Activated CD4-positive, CD25-positive, alpha-beta regulatory T cell treated with anti-CD3 and anti-CD28 coated beads, Interleukin-2, amount 50 U/mL, for 24 hours (primary cell): ENCODE data around the gene SCN1A.
A peak's percentile ranks its signal among the peaks of the same experiment; 100 is the strongest.

ENCODE experiments used
- ATAC-seq, 2 donors: fragments of 150-1000 bp; cut with Tn5 transposase; one replicate each; pipeline ENCODE4 v1.10.0; 2021; ENCODE audit warnings: mild to moderate bottlenecking in 1 of 2, moderate library complexity in 1 of 2

The SCN1A gene

DNA sequence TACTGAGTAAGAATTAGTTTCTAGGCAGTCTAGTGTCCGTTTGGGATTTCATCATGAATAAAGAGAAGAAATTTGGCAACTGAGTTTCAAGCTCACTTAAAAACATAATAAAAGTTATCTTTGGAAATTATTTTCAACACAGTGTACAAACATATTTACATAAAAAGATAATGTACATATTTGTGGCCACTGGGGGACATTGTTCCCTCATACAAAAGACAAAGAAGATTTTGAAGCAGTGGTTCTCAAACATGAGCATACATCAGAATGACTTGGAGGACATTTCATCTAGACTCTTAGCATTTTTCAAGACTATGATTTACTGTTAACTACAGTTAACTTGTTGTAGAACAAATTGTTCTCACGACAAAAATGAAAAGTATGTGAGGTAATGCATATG, 158.6 kb downstream of the SCN1A start:
- no peak for ATAC-seq

DNA sequence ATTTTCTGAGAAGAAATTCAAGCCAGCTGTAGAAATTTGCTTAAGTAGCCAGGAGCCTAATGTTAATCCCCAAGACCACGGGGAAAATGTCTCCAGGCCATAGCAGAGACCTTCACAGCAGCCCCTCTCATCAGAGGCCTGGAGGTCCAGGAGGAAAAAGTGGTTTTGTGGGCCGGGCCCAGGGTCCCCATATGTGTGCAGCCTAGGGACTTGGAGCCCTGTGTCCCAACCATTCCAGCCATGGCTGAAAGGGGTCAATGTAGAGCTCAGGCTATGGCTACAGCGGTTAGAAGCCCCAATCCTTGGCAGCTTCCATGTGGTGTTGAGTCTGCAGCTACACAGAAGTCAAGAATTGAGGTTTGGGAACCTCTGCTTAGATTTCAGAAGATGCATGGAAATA, 160.1 kb downstream of the SCN1A start:
- ATAC-seq = no peak

- no peak for ATAC-seq
Observed at GRCh38 chr2:165961818-165962217, 166.0 kb downstream of the SCN1A start.

- no peak for ATAC-seq
Observed at GRCh38 chr2:165959371-165959770, 168.4 kb downstream of the SCN1A start.

DNA sequence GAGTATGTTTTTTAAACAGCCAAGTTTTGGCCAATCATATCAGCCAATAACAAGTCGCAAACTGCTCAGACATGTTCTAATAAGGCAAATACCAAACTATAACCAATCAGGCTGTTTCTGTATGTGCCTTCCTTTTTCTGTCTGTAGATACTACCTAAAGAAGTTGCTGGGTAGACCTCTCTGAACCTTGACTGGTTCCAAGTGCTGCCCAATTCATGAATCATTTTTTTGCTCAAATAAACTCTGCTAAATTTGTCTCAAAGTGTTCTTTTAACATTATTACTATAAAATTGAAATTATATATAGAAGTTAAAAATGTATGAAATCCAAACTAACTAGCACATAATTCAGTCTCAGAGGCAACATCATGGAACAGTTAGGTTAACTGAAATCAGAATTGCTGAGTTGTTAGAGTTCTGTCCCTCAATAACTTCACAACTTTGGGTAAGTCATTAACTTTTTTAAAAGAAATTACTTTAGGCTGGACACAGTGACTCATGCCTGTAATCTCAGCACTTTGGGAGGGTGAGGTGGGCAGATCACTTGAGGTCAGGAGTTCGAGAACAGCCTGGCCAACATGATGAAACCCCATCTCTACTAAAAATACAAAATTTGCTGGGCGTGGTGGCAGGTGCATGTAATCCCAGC, 169.4 kb downstream of the SCN1A start:
- ATAC-seq = no peak

- no peak for ATAC-seq
Observed at GRCh38 chr2:165957030-165957675, 170.7 kb downstream of the SCN1A start.

- ATAC-seq = peak; percentile 96 to 97
Observed at GRCh38 chr2:165953655-165954606, 173.9 kb downstream of the SCN1A start, which contains the start of gene TTC21B. Gene TTC21B, minus strand, starts transcription at chr2:165953776. Its CDS starts 71 bp downstream, at chr2:165953705.

DNA sequence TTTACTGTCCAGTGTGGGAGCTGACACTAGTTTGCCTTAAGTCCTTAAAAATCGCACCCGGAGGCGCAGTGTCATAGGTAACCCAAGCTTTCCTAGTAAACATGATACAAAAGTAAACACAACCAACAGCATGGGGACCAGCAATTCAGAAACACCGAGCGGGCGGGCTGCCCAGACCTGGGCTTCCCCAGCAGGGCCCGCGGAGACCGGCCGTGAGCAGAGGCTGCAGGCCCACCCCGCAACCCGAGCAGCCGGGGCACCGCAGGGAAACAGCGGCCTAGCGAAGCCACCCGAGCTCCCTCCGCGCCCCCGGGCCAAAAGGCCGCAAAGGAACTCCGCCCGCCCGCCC, 174.5 kb downstream of the SCN1A start:
- ATAC-seq = peak; percentile 36 to 43

DNA sequence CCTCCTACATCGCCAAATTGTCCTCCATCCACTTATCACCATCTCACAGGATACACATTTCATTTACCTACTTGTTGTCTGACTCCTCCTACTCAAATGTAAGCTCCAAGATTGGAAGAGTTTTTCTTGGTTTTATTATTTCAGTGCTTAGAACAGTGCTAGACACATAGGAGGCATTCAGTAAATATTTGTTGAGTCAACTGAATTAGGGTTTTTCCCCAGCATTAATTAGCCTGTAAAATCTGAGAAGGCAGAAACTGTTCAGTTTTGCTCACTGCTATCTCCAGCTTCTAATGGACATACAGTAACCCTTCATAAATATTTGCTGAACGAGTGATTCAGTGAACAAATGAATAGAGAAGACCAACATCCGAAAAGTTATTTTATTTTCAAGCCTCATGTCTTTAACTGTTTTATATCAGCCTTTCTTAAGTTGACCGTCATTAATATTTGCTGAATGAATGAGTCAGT, 175.0 kb downstream of the SCN1A start:
- ATAC-seq = peak; percentile 8 to 9

- ATAC-seq = no peak
Observed at GRCh38 chr2:165952085-165952484, 175.7 kb downstream of the SCN1A start.

DNA sequence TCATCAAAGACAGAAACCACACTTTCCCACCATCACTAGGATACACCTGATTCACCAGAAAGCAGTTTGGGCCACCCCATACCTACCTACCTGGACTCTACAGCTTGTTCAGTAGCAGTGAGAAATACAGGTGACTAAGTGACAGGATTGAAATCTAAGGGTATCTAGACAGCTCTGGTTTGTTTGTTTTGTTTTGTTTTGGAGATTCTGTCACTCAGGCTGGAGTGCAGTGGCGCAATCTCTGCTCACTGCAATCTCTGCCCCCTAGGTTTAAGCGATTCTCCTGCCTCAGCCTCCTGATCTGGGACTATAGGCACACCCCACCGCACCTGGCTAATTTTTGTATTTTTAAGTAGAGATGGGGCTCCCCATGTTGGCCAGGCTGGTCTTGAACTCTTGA, 177.4 kb downstream of the SCN1A start:
- ATAC-seq = no peak

DNA sequence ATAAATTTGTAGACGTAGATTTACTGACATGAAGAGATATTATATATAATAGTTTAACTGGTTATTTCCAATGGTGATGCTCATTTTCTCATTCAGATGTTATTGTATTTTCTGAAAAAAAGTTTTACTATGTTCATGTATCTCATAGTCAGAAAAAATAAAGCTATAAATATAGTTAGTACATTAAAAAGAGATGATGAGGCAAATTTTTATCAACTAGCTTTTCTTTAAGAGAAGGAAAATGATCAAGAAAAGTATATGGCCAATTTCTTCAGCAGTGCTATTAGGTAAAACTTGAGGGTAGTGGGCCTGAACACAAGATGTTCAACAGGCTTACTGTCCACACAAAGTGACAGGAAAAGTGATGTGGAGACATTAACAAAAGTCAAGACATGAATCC, 186.0 kb downstream of the SCN1A start:
- no peak for ATAC-seq

DNA sequence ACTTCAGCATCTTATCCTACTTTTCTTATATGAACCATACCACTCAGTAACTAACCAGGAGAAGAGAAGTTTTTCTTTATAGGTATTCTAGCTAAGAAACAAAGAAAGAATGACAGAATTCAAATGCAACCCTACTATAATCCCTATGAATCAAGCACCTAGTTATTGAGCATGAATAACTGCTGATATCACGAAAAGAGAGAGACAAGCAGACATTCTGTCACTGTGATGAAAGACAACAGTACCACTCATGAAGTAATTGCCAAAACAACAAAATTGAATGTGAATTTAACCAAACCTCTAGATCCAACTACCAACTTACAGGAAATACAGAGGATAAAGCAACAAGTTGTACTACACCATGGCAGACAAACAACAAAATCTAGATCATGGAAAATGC, 189.6 kb downstream of the SCN1A start:
- ATAC-seq = no peak
